GM12878 (cell line): ENCODE results near the gene MACF1. TPM values are rescaled to one million over a fixed set of nuclear protein-coding genes. Genes with fewer than 3 reads are reported as not detected.

Experiments used
- ATAC-seq: fragments of 200-7000 bp; cut with Tn5 transposase; 3 replicates; pipeline ENCODE4 v1.9.1; 2020; ENCODE audit warnings: mild to moderate bottlenecking, moderate library complexity
- BruUV-seq: library from RNA; stranded (reverse); fragments of 400-500 nt; replicated peaks from 2 replicates; lab custom pipeline; 2021; lab: Mats Ljungman, UMichigan
- CTCF ChIA-PET: fragments of 300-600 bp; sonication (Branson Sonifier 250); formaldehyde crosslinking; extraction: SDS; loops from one replicate; lab custom pipeline; 2021; ENCODE audit warnings: inconsistent platforms; lab: Yijun Ruan, JAX
- POLR2A ChIA-PET: fragments of 350-600 bp; formaldehyde crosslinking; extraction: SDS; loops from one replicate; lab custom pipeline; 2021; ENCODE audit warnings: inconsistent platforms; lab: Charles Lee
- RAD21 ChIA-PET: fragments of 300-600 bp; sonication (Branson Sonifier 250); formaldehyde crosslinking; loops from one replicate; lab custom pipeline; 2023; ENCODE audit warnings: antibody characterized with exemption; ENCODE audit not compliant: unreplicated experiment; lab: Charles Lee
- SMC1A ChIA-PET: fragments of 300-600 bp; sonication (Branson Sonifier 250); formaldehyde crosslinking; loops from one replicate; lab custom pipeline; 2023; ENCODE audit not compliant: unreplicated experiment, uncharacterized antibody; lab: Charles Lee
- DNase-seq: peaks from one replicate; pipeline ENCODE4 v3.0.0-alpha.2; 2011; ENCODE audit warnings: low read depth, low spot score
- FAIRE-seq: peaks from 3 replicates; lab custom pipeline; 2011; peaks lifted over from hg19 to GRCh38; lab: Jason Lieb, UNC
- H2AFZ ChIP-seq: 2 replicates; pipeline ENCODE4 v1.6.0; 2011; ENCODE audit warnings: low read depth, low read length, control low read depth; ENCODE audit not compliant: control insufficient read depth
- H3K27ac ChIP-seq: 2 replicates; pipeline ENCODE4 v1.5.1; 2011; ENCODE audit warnings: control low read depth; ENCODE audit not compliant: control insufficient read depth, insufficient read depth
- H3K27me3 ChIP-seq, 2 experiments: replicated peaks in 1 of 2; 2 replicates each; pipeline versions ENCODE4 v1.6.0 to v1.6.1; 2011; ENCODE audit warnings: low read length in 1 of 2; ENCODE audit not compliant: control insufficient read depth in 2 of 2, insufficient read depth in 2 of 2
- H3K36me3 ChIP-seq, 2 experiments: 2 replicates each; pipeline ENCODE4 v1.5.1; 2011; ENCODE audit warnings: low read length in 1 of 2; ENCODE audit not compliant: control insufficient read depth in 2 of 2, insufficient read depth in 2 of 2
- H3K4me1 ChIP-seq: 2 replicates; pipeline ENCODE4 v1.6.1; 2011; ENCODE audit warnings: mild to moderate bottlenecking, low read length, moderate library complexity, mixed read lengths; ENCODE audit not compliant: control insufficient read depth, insufficient read depth
- H3K4me2 ChIP-seq: 2 replicates; pipeline ENCODE4 v1.6.0; 2011; ENCODE audit warnings: control low read depth; ENCODE audit not compliant: control insufficient read depth, insufficient read depth
- H3K4me3 ChIP-seq: fragments of 200-600 bp; sonication (generic); 2 replicates; pipeline ENCODE4 v1.5.1; 2016
- H3K79me2 ChIP-seq: 2 replicates; pipeline ENCODE4 v1.6.0; 2011; ENCODE audit warnings: low read length; ENCODE audit not compliant: control insufficient read depth, insufficient read depth
- H3K9ac ChIP-seq: 2 replicates; pipeline ENCODE4 v1.8.0; 2011; ENCODE audit warnings: low read length, control low read depth, mixed read lengths; ENCODE audit not compliant: control insufficient read depth, insufficient read depth
- H3K9me3 ChIP-seq: replicated peaks from 3 replicates; pipeline ENCODE4 v1.5.1; 2011; ENCODE audit warnings: mild to moderate bottlenecking, low read length; ENCODE audit not compliant: control insufficient read depth, insufficient read depth
- H4K20me1 ChIP-seq: 2 replicates; pipeline ENCODE4 v1.6.0; 2011; ENCODE audit not compliant: control insufficient read depth, insufficient read depth
- ATF7 ChIP-seq: fragments of 450-650 bp; IDR thresholded peaks from 2 replicates; pipeline ENCODE4 v1.6.1; 2016; ENCODE audit warnings: low read depth, mild to moderate bottlenecking
- BCL11A ChIP-seq: IDR thresholded peaks from 2 replicates; pipeline ENCODE4 v1.6.1; 2011; ENCODE audit warnings: low read depth, low read length
- CBFB ChIP-seq: IDR thresholded peaks from 2 replicates; pipeline ENCODE4 v1.6.1; 2016; ENCODE audit warnings: antibody characterized with exemption, low read depth
- CEBPB ChIP-seq, 2 experiments: fragments of 150-350 bp in 1 of 2; IDR thresholded peaks; 2 replicates each; pipeline ENCODE4 v1.6.1; 2012 to 2014; ENCODE audit warnings: low read depth in 2 of 2, low read length in 2 of 2, borderline replicate concordance in 1 of 2, inconsistent platforms in 1 of 2
- CREM ChIP-seq: IDR thresholded peaks from 2 replicates; pipeline ENCODE4 v1.6.1; 2014; ENCODE audit warnings: antibody characterized with exemption, low read depth
- EP300 ChIP-seq, 2 experiments: fragments of 150-350 bp in 1 of 2; IDR thresholded peaks; 2 replicates each; pipeline ENCODE4 v1.6.1; 2011 to 2012; ENCODE audit warnings: low read depth in 2 of 2, low read length in 2 of 2, borderline replicate concordance in 1 of 2, improper control_type of control experiment in 1 of 2, inconsistent platforms in 1 of 2; ENCODE audit not compliant: control insufficient read depth in 1 of 2
- ESRRA ChIP-seq: IDR thresholded peaks from 2 replicates; pipeline ENCODE4 v1.6.1; 2012; ENCODE audit warnings: mild to moderate bottlenecking, low read length, improper control_type of control experiment
- FOS ChIP-seq: IDR thresholded peaks from 3 replicates; pipeline ENCODE4 v1.6.1; 2011; ENCODE audit warnings: borderline replicate concordance; ENCODE audit not compliant: insufficient read length; ENCODE audit errors: extremely low read depth
- HDAC2 ChIP-seq: fragments of 200-600 bp; sonication (generic); IDR thresholded peaks from 2 replicates; pipeline ENCODE4 v1.6.1; 2017
- IKZF1 ChIP-seq: fragments of 450-650 bp; conservative IDR thresholded peaks from 2 replicates; pipeline ENCODE4 v1.6.1; 2017; ENCODE audit warnings: antibody characterized with exemption, mild to moderate bottlenecking
- IRF5 ChIP-seq: fragments of 450-650 bp; IDR thresholded peaks from 2 replicates; pipeline ENCODE4 v1.6.1; 2017; ENCODE audit warnings: borderline replicate concordance
- NKRF ChIP-seq: fragments of 450-650 bp; conservative IDR thresholded peaks from 2 replicates; pipeline ENCODE4 v1.6.1; 2017; ENCODE audit warnings: mild to moderate bottlenecking, moderate library complexity
- NR2F1 ChIP-seq: fragments of 450-650 bp; conservative IDR thresholded peaks from 2 replicates; pipeline ENCODE4 v1.6.1; 2017; ENCODE audit warnings: mild to moderate bottlenecking
- SMARCA5 ChIP-seq: fragments of 450-650 bp; IDR thresholded peaks from 2 replicates; pipeline ENCODE4 v1.6.1; 2017; ENCODE audit warnings: mild to moderate bottlenecking
- SMC3 ChIP-seq: IDR thresholded peaks from 2 replicates; pipeline ENCODE4 v1.6.1; 2011; ENCODE audit warnings: low read length, improper control_type of control experiment, borderline replicate concordance
- ZNF217 ChIP-seq: fragments of 450-650 bp; IDR thresholded peaks from 2 replicates; pipeline ENCODE4 v1.6.1; 2017; ENCODE audit warnings: antibody characterized with exemption, mild to moderate bottlenecking
- ZSCAN29 ChIP-seq: fragments of 450-650 bp; IDR thresholded peaks from 2 replicates; pipeline ENCODE4 v1.6.1; 2017; ENCODE audit warnings: mild to moderate bottlenecking, moderate library complexity
- WGBS: methylation state at CpG from one replicate; pipeline ENCODE4 v1.1.6; 2016; ENCODE audit warnings: low lambda C conversion rate; ENCODE audit not compliant: insufficient replicate concordance, insufficient coverage; ENCODE audit errors: missing lambda C conversion rate; 5-methylcytosine and 5-hydroxymethylcytosine counted together
- in situ Hi-C: fragments of 300-500 bp; cut with MboI; formaldehyde crosslinking; loops from 9 replicates; pipeline ENCODE4 v1.14.3; 2018; ENCODE audit warnings: mixed read lengths
- intact Hi-C: fragments of 100-400 bp; cut with micrococcal nuclease; formaldehyde crosslinking; loops from one replicate; pipeline ENCODE4 v1.14.2; 2022; ENCODE audit not compliant: unreplicated experiment
- polyA plus RNA-seq, 11 experiments: library from polyadenylated mRNA; depleted of rRNA in 4 of 11; unstranded in 6 of 11; stranded (reverse) in 5 of 11; fragments of >200 nt; fragmentation: Nextera tagmentation in 4 of 11; fragmentation: Illumina TruSeq in 1 of 11; extraction: Ambion mirVana in 4 of 11; extraction: Trizol in 1 of 11; gene quantifications; 1 replicate in 1 of 11; 2 replicates in 10 of 11; pipeline versions ENCODE4 v1.2.1 to v1.2.3, GENCODE V29; 2011 to 2016; ENCODE audit warnings: inconsistent platforms in 2 of 11, missing spikeins in 2 of 11, low read depth in 1 of 11
- total RNA-seq, 4 experiments: library from RNA; depleted of rRNA in 3 of 4; stranded (reverse); fragments of >200 nt in 3 of 4; fragmentation: Illumina TruSeq in 1 of 4; extraction: Trizol in 1 of 4; gene quantifications; 2 replicates each; pipeline versions ENCODE4 v1.2.1 to v1.2.3, GENCODE V29; 2013 to 2021

The MACF1 gene
- total and polyA plus RNA-seq, 10 of the 15 experiments (the other 5 are each of a cell fraction or from before 2014, with no cell fraction given), result 15.5 to 201 (median 76.9) TPM

DNA sequence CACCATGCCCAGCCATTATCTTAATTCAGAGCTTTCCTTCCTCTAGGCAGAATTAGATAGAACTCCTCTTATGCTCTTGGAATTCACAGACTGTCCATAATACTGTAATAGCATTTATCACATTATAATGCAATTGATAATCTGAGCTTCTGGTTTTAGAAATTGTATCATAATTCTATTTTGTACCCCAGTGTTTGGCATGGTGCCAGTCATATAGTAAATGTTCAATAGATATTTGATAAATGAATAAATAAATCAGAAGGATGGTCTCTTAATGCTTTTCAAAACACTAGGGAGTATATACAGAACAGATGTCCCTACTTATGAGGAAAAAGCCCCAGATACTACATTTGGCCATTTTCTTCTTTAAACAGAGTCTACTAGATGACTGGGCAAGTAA, 167.6 kb downstream of the MACF1 start (continued):
- no peak for TF ChIP-seq CREM
- no peak for TF ChIP-seq ZNF217
- TF ChIP-seq HDAC2, result no peak
- no peak for TF ChIP-seq CBFB
- no peak for TF ChIP-seq FOS

DNA sequence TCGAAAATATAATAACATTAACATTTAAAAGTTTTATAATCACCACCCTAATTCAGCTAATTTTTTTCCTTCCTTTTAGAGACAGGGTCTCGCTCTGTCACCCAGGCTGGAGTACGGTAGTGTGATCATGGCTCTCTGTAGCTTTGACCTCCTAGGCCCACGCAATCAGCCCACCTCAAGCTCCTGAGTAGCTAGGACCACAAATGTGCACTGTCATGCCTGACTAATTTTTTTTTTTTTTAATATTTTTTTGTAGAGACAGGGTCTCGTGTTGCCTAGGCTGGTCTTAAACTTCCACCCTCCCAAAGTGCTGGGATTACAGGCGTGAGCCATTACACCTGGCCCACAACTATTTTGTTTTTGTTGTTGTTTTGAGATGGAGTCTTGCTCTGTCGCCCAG, 172.2 kb downstream of the MACF1 start:
- Histone ChIP-seq H2AFZ (no peak overlapping the region), H4K20me1 (no peaks in the 10 kb centered on the region), H3K9ac (no peak overlapping the region), H3K9me3 (no peaks in the 10 kb centered on the region), H3K4me1 (no peaks in the 10 kb centered on the region), H3K36me3 (peaks cover 3 to 27% of the 10 kb centered on the region in 2 experiments), H3K4me3 (no peak overlapping the region), H3K4me2 (no peak overlapping the region), H3K27ac (no peak overlapping the region), H3K79me2 (no peaks in the 10 kb centered on the region), H3K27me3 (no peaks in the 10 kb centered on the region)
- CTCF ChIA-PET, result interaction anchor here (0.9 to 4.0 kb wide), 5 partner anchors 11 to 278 kb away, joined by 3 to 20 read pairs (median 4); no protein-coding TSS in a partner anchor
- FAIRE-seq (peak; percentile 41), ATAC-seq (no peak), DNase-seq (no peak)
- WGBS, result 91% methylated on average over 7 of the region's 7 CpGs
- no peak for TF ChIP-seq ATF7
- TF ChIP-seq IKZF1, result no peak
- TF ChIP-seq NKRF, result no peak
- TF ChIP-seq ESRRA, result no peak
- no peak for TF ChIP-seq IRF5
- TF ChIP-seq NR2F1, result no peak
- no peak for TF ChIP-seq ZSCAN29
- TF ChIP-seq BCL11A, result no peak
- no peak for TF ChIP-seq SMARCA5
- no peak for TF ChIP-seq SMC3
- no peak for TF ChIP-seq EP300 (IDR thresholded peaks at IDR 0.05; ENCODE audit: borderline replicate concordance in 1 of 2, control insufficient read depth in 1 of 2, low read depth in 2 of 2, low read length in 2 of 2)
- TF ChIP-seq CEBPB (IDR thresholded peaks at IDR 0.05; ENCODE audit: borderline replicate concordance in 1 of 2, low read depth in 2 of 2, low read length in 2 of 2), result no peak
- RAD21 ChIA-PET, result no interaction called here
- POLR2A ChIA-PET, result no interaction called here
- in situ Hi-C loops, result no loop called here
- BruUV-seq, result no TSS peak
- intact Hi-C loops, result no loop called here
- SMC1A ChIA-PET, result interaction anchor here (0.6 to 2.5 kb wide), 4 partner anchors 11 to 1602 kb away, joined by 3 to 8 read pairs (median 4); no protein-coding TSS in a partner anchor
